Measurements from ENCODE around the gene MAPKBP1.

Gene MAPKBP1

GRCh38 chr15:41788262-41788661, 14.0 kb downstream of the MAPKBP1 start:
- DNase-seq (ENCODE audit: insufficient read length, low spot score) (no peak), FAIRE-seq (no peak)
- no peak for TF ChIP-seq CTCF (IDR thresholded peaks at IDR 0.05; ENCODE audit: insufficient read depth, missing control alignments)

- FAIRE-seq (no peak), DNase-seq (ENCODE audit: insufficient read length, low spot score) (no peak)
- TF ChIP-seq CTCF (IDR thresholded peaks at IDR 0.05; ENCODE audit: insufficient read depth, missing control alignments): no peak
These were observed 15.0 kb downstream of the MAPKBP1 start for GRCh38 chr15:41789236-41789635.

- TF ChIP-seq CTCF (IDR thresholded peaks at IDR 0.05; ENCODE audit: insufficient read depth, missing control alignments): no peak
- DNase-seq (ENCODE audit: insufficient read length, low spot score) (no peak), FAIRE-seq (no peak)
These were observed 15.4 kb downstream of the MAPKBP1 start for GRCh38 chr15:41789662-41790061.

- FAIRE-seq: no peak
- no peak for DNase-seq (ENCODE audit: insufficient read length, low spot score)
- TF ChIP-seq CTCF (IDR thresholded peaks at IDR 0.05; ENCODE audit: insufficient read depth, missing control alignments): no peak
These were observed 15.9 kb downstream of the MAPKBP1 start for GRCh38 chr15:41790169-41790568.

- TF ChIP-seq CTCF (IDR thresholded peaks at IDR 0.05; ENCODE audit: insufficient read depth, missing control alignments): no peak
- no peak for DNase-seq (ENCODE audit: insufficient read length, low spot score)
- FAIRE-seq: no peak
These were observed 16.7 kb downstream of the MAPKBP1 start for GRCh38 chr15:41790756-41791546.

- no peak for TF ChIP-seq CTCF (IDR thresholded peaks at IDR 0.05; ENCODE audit: insufficient read depth, missing control alignments)
- no peak for FAIRE-seq
- DNase-seq (ENCODE audit: insufficient read length, low spot score): no peak
These were observed 17.3 kb downstream of the MAPKBP1 start for GRCh38 chr15:41791547-41791937.

GRCh38 chr15:41792000-41792637, 17.8 kb downstream of the MAPKBP1 start:
- FAIRE-seq (no peak), DNase-seq (ENCODE audit: insufficient read length, low spot score) (no peak)
- no peak for TF ChIP-seq CTCF (IDR thresholded peaks at IDR 0.05; ENCODE audit: insufficient read depth, missing control alignments)

Data from D721Med (cell line).